SIG-M5 treated with dmso at 0.1 percent for 504 hours (cell line): ENCODE measurements around the gene ANKDD1A.

ENCODE experiments used
- DNase-seq: peaks from one replicate; lab custom pipeline; 2025; ENCODE audit not compliant: unreplicated experiment; lab: John Stamatoyannopoulos, UW

The ANKDD1A gene

GRCh38 chr15:64959128-64959527 is 47.4 kb downstream of the ANKDD1A start:
- DNase-seq: no peak

GRCh38 chr15:64960153-64960552 is 48.5 kb downstream of the ANKDD1A start:
- DNase-seq: no peak

GRCh38 chr15:64961013-64961412 is 49.3 kb downstream of the ANKDD1A start:
- no peak for DNase-seq

- no peak for DNase-seq
Observed at GRCh38 chr15:64969401-64969800, 57.7 kb downstream of the ANKDD1A start.

GRCh38 chr15:64970698-64971097 is 59.0 kb downstream of the ANKDD1A start:
- DNase-seq: no peak

- no peak for DNase-seq
Observed at GRCh38 chr15:64975390-64975789, 63.7 kb downstream of the ANKDD1A start.

GRCh38 chr15:64979252-64979710 is 67.6 kb downstream of the ANKDD1A start:
- DNase-seq: no peak

- DNase-seq: no peak
Observed at GRCh38 chr15:64981812-64982431, 70.2 kb downstream of the ANKDD1A start.

- DNase-seq: no peak
Observed at GRCh38 chr15:64982472-64982871, 70.8 kb downstream of the ANKDD1A start.

- DNase-seq: peak; percentile 77
Observed at GRCh38 chr15:64985366-64986033, 73.8 kb downstream of the ANKDD1A start.

GRCh38 chr15:64987136-64987535 is 75.4 kb downstream of the ANKDD1A start:
- DNase-seq: no peak

- peak; percentile 92 for DNase-seq
Observed at GRCh38 chr15:64989416-64990167, 77.9 kb downstream of the ANKDD1A start, which contains the start of gene SPG21. Gene SPG21 (minus strand): TSS chr15:64989914. CDS start chr15:64983569, 6,345 bp downstream.

- no peak for DNase-seq
Observed at GRCh38 chr15:64990168-64990470, 78.4 kb downstream of the ANKDD1A start.

GRCh38 chr15:64991536-64992135 is 79.9 kb downstream of the ANKDD1A start:
- no peak for DNase-seq

GRCh38 chr15:64993290-64993689 is 81.6 kb downstream of the ANKDD1A start:
- DNase-seq: no peak

GRCh38 chr15:64997066-64997465 is 85.4 kb downstream of the ANKDD1A start:
- no peak for DNase-seq

- no peak for DNase-seq
Observed at GRCh38 chr15:64997745-64998375, 86.2 kb downstream of the ANKDD1A start.

GRCh38 chr15:65004993-65005392 is 93.3 kb downstream of the ANKDD1A start:
- DNase-seq: no peak

GRCh38 chr15:65006876-65007275 is 95.2 kb downstream of the ANKDD1A start:
- no peak for DNase-seq
